Measurements from ENCODE around the gene NSRP1.

DNA sequence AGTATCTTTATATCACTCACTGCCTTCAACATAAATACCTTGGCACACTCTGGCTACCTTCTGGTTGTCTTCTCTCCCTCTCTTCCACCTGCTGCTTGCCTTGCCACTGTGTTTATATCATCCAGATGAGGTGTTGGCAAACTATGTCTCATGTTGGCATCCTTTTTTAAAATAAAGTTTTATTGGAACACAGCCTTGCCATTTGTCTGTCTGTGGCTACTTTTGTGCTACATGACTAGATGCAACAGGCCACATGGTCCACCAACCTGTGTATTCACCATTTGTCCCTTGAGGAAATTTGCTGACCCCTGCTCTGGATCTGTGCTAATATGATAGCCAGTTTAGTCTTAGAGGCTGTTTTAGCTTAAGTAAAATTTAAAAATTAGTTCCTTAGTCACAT is 36.8 kb downstream of the NSRP1 start:
- TF ChIP-seq, protein P1, sequence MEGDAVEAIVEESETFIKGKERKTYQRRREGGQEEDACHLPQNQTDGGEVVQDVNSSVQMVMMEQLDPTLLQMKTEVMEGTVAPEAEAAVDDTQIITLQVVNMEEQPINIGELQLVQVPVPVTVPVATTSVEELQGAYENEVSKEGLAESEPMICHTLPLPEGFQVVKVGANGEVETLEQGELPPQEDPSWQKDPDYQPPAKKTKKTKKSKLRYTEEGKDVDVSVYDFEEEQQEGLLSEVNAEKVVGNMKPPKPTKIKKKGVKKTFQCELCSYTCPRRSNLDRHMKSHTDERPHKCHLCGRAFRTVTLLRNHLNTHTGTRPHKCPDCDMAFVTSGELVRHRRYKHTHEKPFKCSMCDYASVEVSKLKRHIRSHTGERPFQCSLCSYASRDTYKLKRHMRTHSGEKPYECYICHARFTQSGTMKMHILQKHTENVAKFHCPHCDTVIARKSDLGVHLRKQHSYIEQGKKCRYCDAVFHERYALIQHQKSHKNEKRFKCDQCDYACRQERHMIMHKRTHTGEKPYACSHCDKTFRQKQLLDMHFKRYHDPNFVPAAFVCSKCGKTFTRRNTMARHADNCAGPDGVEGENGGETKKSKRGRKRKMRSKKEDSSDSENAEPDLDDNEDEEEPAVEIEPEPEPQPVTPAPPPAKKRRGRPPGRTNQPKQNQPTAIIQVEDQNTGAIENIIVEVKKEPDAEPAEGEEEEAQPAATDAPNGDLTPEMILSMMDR (IDR thresholded peaks at IDR 0.05) = no peak
- no peak for TF ChIP-seq POLR2A (IDR thresholded peaks at IDR 0.05)
